ENCODE measurements around the gene PATJ.
"Not testable (repeated sequence)": the region's sequence is repeated elsewhere in the genome, so short reads cannot be mapped to it uniquely, and the experiment has no call there.

Gene PATJ

DNA sequence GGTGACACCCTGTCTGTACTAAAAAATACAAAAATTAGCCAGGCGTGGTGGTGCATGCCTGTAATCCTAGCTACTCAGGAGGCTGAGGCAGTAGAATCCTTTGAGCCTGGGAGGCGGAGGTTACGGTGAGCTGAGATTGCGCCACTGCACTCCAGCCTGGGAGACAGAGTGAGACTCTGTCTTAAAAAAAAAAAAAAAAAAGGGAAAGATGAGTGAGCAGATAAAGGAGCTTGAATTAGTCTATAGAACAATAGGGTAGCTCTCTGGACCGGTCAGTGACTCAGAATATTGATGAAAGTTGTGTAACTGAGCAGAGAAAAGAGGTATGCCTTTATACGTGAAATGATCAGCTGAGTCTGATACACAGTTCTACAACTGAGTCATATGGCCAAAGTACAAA lies 95.3 kb downstream of the PATJ start:
- DNase-seq = not testable (repeated sequence)

DNA sequence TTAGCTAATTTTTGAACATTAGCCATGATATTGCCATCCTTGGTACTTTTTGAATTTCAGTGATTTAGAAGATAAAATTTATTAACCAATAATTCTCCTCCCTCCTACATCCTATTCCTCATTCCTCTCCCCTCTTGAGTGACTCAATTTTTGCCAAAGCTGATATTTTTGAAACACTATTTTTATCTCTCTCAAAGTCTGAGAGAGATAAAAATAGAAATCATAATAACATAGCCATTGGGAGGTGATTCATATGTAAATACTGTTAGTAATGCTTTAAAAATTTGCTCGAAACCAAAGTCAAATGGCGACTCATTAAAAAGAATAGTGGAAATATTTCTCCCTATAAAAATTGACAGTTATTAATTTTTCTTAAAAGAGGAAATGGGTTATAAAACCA lies 97.4 kb downstream of the PATJ start:
- DNase-seq = no peak

DNA sequence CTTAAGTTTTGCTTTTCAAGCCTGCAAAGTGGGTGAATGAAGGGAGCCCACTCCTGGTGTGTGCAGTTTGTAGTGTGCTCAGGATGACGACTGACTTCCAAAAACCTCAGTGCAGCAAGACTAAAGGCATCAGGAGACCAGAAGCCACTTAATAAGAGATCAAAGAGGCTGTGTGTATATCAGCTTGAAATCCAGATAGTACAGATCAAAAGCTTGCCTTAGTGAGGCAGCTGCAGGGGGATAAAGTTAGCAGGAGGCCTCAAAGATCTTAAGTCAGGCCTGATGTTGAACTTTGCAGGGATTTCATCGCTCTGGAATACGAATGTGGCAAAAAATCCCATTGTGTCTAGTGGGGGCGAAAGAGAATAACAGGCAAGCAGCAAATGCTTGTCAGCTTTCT lies 99.8 kb downstream of the PATJ start:
- no peak for DNase-seq

DNA sequence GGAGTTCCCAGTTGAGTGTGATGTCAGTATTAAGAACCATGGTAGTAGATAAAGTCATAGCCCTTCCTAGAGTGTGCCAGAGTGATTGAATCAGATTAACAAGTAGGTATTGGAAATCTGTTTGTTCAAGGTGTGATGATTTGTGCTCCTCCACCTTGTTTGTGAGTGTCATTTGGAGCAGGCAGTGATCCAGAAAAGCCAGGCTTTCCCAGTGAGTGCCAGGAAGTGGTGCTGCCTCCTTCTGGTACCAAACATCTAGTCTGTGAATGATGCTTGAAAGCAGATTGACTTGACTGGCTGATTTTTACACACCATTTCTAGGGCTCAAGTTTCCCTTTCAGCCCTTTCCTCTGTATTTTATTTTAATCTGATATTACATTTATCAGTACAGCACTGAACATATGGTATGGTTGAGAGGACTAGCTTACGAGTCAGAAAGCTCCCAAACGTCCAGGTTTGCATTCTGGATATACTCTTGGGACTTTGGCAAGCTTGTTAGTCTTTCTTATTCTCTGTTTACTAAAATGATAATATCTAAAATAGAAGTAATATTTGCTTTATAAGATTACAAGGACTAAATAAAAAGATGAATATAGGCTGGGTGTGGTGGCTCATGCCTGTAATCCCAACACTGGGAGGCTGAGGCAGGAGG lies 100.7 kb downstream of the PATJ start:
- no peak for DNase-seq

DNA sequence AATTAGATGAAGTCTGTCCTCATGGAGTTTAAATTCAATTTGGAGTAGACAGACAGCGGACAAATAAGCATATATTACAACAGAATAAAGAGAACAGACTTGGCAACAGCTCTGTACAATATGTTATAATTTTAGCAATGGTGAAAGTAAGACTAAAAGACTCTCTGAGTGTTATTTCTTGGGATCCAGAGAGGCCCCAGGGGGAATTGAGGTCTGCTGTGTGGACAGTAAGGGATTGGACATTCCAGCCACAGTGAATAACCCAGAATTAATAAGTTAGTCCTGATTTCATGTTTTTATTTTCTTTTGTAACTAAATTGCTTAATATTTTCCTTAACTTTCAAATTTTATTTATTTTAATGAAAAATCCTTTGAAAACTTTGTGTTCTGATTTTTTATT lies 101.7 kb downstream of the PATJ start:
- no peak for DNase-seq

DNA sequence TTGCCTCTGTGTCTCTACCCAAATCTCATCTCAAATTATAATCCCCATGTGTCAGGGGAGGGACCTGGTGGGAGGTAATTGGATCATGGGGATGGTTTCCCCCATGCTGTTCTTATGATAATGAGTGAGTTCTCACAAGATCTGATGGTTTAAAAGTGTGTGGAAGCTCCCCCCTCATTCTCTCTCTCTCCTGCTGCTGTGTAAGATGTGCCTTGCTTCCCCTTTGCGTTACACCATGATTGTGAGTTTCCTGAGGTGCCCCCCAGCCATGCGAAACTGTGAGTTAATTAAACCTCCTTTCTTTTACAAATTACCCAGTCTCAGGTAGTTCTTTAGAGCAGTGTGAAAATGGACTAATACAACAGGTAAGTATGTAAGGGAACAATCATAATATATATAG lies 102.4 kb downstream of the PATJ start:
- DNase-seq = not testable (repeated sequence)

DNA sequence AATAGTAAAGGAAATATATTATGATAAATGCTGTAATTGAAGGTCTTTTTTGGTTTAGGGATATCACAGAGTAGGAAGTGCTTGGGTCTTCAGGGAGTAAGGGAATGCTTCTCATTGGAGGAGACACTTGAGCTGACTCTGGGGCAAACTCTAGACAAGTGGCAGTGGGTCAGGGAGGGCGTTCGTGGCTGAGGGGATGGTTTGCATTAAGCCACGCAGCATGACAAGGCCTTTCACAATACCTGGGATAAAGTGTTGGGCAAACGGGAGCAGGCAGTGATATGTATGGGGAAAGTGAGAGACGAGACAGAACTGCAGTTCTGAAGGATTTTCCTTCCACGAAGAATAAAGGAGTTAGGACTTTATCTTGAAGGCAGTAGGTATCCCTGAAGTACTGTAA lies 109.0 kb downstream of the PATJ start:
- DNase-seq = no peak

DNA sequence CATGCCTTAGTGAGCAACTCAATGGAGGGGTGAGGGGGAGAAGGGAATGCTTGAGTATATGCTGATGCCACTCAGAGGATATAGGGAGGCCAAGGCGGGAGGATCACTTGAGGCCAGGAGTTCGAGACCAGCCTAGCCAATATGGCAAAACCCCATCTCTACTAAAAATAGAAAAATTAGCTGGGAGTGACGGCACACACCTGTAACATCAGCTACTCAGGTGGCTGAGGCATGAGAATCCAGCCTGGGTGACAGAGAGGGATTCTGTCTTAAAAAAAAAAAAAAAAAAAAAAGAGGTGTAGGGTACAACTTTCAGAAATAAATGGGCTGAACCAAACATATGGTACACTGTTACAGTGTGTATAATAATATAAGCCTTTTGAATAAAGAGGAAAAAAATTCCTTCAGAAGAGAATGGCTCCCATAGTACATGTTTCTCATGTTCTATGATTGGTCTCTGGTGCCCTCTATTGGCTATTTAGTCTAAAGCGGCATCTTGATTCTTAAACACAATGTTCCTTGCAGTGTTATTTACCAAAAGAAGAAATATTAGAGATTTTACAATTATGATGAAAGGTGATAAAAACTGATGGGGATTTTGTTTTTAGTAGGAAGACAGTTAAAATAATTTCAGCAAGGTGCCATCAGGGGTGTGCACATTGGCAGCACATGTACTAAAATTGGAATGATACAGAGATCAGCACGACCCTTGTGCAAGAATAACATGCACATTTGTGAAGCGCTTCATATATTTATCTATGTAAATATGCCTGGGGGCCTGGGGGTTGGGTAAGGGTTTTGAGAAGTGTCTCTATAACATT lies 109.8 kb downstream of the PATJ start:
- peak; percentile 29 for DNase-seq

DNA sequence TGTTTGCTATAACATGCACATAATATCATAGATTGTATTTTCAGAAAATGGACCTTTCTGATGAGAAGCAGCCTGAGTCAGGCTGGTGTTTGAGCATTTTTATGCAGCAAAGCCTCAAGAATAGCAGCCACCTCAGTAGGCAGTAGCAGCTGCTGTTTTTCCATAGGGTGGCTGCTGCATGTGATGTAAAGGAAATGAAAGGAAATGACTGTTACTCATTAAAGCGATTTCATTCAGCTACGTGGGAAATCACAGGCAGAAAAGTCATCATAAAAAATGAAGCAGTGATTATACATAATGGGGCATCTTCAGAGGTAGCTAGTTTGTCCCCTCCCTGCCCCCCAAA lies 110.4 kb downstream of the PATJ start:
- no peak for DNase-seq

DNA sequence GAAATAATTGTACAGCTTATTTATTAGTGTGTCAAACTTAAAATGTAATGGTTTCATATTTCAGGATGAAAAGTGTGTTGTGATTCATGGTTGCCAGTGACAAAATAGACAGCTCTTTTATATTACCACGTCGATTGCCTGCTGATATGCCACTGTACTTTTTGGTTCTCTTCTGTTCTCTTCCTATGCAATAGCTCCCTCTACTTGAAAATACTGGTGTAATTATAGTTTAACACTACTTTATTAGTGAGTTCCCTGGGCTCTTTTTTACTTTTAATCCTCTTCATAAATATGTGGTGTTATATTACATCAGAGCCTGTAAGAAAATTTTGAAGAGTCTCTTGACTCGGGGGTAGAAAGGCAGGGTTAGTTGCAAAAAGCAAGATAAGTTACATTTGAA lies 111.3 kb downstream of the PATJ start:
- DNase-seq = no peak

DNA sequence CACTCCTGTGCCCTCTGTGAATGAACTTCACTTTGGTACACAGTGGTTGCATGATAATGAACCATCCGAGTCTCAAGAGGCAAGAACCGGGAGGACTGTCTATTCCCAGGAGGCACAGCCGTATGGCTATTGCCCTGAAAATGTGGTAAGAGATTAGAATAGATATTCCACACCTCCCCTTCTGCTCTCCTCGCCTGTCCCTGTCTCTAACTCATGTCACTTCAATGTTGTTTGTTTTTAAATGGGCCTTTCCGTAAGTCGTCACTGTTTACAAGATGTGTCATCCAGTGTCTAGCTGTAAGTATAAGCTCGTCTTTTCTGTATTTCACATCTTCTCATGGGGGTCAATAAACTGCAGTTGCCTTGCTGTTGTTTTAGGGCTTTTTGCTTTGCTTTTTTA lies 122.2 kb downstream of the PATJ start:
- DNase-seq = no peak

DNA sequence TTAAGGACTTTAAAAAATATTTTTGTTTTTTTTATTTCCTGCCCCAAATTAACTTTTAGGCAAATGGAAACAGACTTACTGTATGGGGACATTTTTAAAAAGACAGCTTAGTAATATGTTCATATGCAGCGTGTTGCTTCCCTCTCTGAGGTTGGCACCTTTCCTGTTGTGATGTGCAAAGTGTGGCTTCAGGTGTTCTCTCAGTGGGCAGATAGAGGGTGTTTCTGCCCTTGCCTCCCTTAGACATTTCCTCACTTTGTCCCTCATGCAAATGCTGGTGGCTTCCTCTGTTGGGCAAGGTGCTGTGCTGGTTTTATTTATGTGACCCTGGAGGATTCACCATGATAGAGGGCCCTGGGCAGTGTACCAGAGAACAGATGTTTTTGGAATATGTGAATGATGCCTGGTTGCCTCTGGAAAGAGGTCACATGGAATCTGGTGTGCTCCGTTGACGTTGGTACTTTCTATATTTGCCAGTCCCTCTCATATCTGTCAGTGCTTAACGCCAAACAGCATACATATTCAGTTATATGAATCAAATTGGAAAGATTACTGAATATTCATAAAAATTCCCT lies 123.5 kb downstream of the PATJ start:
- no peak for DNase-seq

DNA sequence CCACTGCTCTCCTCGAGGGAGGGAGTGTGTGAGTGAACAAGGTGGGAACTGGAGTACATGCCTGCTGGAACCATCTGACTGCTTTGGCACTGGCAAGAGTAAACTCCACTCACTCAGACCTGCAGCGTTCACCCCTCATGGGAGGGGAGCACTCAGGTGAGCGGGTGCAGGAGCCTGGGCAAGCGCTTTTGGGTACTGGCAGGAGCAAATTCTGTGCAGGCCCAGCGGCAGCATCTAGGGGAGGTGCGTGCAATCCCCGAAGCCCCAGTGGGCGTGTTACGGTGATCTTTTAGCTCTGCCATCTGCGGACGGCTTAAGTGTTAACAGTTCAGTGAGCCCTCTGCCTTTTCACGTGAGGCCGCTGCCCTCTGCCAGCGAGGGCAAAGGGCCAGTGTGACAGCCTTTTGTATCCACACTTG lies 127.4 kb downstream of the PATJ start:
- DNase-seq = no peak

DNA sequence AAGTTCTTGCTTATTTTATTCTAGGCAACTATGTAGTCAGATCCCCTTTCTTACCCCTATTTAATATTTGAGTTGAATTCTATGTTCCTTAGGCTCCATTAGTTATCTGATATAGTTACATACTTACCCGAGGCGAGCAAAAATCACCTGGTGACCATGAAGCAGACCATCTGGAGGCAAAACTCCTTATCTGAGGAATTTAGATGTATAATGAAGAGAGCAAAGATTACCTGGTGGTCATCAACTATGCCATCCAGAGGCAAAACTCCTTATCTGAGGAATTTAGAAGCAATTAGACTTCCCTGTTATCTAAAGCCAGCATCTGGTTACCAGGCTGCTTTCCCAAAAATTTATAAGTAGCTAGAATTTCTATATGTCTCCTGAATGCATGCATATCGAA lies 129.9 kb downstream of the PATJ start:
- no peak for DNase-seq

DNA sequence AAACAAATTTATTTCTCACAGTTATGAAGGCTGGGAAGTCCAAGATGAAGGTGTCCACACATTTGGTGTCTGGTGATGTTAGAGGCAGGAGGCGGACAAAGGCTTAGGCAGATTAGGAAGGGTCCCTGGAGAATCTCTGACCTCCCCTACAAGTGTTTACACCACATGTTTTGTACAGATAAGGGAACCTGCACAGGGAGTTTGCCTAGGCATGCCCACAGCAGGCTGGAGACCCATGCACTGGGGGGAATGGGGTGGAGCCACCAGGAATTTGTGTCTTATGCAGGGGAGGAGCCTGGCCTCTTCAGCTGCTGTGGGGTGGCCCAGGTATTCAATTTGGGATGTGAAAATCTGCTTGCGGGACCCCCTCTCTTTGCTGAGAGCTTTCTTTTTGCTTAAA lies 131.3 kb downstream of the PATJ start:
- DNase-seq = no peak

DNA sequence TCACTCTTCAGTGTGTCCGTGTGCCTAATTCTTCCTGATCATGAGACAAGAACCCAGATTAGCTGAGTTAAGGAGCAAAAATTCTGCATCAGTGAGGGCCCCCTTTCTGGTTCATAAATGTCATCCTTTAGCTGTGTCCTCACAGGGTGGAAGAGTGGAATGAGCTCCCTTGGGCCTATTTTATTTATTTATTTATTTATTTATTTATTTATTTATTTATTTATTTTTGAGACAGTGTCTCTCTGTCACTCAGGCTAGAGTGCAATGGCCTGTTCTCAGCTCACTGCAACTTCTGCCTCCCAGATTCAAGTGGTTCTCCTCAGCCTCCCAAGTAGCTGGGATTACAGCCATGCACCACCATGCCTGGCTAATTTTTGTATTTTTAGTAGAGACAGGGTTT lies 131.7 kb downstream of the PATJ start:
- DNase-seq = no peak

DNA sequence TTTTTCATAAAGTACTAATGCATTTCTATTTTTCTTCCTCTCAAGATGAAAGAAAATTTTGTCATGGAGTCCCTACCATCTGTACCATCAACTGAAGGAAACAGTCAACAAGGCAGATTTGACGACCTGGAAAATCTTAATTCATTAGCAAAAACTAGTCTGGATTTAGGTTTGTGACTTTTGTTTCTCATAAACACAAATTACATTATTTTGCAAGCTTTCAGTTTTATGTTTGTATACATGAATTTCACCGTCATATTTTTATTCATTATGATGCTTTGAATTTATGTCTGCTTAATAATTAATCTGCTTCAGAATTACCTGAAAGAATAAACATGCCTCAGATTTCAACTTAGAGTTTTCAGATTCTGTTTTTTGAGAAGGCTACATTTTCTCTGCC lies 132.9 kb downstream of the PATJ start:
- DNase-seq = no peak

DNA sequence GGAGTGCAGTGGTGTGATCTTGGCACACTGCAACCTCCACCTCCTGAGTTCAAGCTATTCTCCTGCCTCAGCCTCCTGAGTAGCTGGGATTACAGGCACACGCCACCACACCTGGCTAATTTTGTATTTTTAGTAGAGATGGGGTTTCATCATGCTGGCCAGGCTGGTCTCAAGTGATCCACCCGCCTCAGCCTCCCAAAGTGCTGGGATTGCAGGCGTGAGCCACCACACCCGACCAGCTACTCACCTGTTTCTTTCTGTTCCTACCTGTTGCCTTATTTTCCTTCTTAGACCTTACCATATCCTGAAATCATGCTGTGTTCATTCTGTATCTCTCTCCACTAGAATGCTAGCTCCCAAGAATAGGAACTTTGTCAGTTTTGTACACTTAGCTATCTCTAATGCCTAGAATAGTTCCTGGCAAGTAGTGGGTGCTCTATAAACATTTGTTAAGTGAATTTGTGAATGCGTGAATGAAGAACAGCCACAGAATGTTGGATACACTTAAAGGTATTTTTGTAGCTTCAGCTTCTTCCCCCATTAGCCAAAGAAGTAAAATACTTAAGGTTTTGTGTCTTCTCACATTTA lies 137.7 kb downstream of the PATJ start:
- not testable (repeated sequence) for DNase-seq

DNA sequence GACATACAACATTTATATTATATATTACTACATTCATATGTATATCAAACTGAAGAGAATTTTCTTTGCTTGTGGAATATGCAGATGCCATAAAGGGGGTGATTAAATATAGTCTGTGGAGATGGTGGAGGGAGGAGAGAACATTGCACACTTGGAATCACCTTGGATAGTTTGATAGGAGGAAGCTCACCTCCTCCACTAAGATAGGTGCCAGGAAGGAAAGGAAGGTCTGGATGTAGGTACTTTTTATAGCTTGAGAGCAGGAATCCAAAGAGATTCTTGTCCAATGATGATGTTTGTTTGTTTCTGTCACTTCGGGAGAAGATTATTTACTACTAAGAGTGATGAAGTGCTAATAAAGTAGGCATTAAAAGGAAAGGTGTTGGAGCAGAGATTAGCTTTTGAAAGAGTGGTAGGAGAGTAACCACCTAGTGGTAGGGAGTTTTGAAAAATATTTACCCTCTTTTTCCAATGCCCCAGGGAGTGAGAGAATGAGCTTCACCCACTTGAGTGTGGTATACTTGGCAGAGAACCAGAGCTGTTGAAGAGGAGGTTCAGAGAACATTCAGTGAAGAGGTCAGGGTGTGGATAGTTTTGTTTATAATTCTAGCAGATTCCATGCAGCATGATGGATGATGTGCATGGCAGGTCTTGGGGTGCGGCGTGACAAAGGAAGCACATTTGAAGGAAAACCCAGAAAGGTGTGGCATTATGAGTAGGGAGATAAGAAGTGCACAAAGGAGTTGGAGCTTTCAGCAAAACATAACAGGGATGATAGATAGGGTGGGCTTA lies 145.0 kb downstream of the PATJ start:
- no peak for DNase-seq

DNA sequence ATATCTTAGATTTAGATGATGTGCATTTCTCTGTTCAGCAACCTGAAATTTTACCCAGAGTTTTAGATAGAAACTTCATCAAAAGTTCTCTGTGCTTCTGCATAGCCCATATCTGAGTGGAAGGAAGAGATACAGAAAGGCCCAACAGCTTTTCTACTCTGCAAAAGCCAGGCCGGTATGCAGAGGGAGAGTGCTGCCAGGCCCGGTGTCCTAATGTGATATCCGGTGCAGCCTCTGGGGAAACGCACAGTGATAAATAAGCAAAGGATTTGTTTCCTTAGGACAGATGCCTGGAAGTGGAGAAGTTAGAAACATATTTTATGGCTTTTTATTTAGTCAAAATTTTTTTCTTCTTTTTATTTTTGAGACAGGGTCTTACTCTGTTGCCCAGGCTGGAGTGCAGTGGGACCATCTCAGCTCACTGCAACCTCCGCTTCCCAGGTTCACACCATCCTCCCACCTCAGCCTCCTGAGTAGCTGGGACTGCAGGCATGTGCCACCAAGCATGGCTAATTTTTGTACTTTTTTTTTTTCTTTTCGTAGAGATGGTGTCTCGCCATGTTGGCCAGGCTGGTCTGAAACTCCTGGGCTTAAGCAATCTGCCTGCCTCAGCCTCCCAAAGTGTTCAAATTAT lies 145.8 kb downstream of the PATJ start:
- no peak for DNase-seq

DNA sequence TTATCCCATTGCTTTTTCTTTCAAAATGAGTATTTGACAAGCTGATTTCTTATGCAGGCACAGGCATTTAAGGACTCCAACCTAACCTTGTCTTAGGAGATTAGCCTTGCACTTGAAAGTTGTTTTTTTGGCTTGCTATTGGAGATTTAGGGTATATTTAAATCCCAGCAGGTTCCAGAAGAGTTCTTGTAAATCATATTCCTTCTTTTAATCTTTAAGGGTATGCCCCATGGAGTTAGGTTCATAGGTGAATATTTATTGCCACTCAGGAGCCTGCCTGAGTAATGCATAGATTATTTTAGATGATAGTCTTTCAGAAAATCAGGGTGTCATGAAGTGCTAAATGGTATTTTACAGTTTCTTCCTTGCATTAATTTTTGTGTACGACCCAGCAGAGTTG lies 146.5 kb downstream of the PATJ start:
- DNase-seq = no peak

DNA sequence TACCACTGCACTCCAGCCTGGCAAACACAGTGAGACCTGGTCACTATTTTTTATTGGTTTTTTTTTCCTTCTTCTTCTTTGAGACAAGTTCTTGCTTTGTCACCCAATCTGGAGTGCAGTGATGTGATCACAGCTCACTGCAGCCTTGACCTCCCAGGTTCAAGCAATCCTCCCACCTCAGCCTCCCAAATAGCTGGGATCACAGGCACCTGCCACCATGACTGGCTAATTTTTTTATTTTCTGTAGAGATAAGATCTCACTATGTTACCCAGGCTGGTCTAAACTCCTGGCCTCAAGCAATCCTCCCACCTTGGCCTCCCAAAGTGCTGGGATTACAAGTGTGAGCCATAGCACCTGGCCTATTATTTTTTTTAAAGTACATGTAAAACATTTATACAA lies 148.2 kb downstream of the PATJ start:
- not testable (repeated sequence) for DNase-seq

DNA sequence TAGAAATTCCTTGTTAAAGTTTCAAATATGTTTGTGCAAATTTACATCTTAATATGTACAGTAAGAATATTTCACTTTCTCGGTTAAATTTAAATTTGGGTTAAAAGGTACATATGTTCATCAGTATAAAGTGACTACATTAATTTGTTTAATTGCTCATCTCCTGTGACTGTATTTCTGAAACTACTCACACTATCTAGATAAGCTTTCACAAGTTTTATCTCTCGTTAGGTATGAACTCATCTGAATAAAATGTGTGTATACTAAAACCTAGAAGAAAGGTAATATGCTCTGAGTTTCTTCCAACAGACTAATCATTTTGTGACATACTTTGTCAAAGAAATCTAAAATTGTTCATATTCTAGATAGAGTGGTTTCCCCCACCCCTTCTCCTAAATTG lies 150.7 kb downstream of the PATJ start:
- DNase-seq = no peak

Data from KG1 (cell line).